T-cell (primary cell): ENCODE measurements around the gene OCA2. TPM values are rescaled to one million over a fixed set of nuclear protein-coding genes. Genes with fewer than 3 reads are reported as not detected.

ENCODE experiments used
- ATAC-seq, 4 experiments: fragments of 200-7000 bp in 3 of 4; fragments of 150-1000 bp in 1 of 4; cut with Tn5 transposase; replicated peaks in 1 of 4; 1 replicate in 3 of 4; 2 replicates in 1 of 4; pipeline ENCODE4 v1.10.0; 2021; ENCODE audit warnings: moderate library complexity in 3 of 4, mild to moderate bottlenecking in 2 of 4, moderate number of reproducible peaks in 1 of 4
- CTCF ChIA-PET, 2 donors: fragments of 300-600 bp; sonication (Branson Sonifier 250); formaldehyde crosslinking; loops; one replicate each; lab custom pipeline; 2022; ENCODE audit warnings: antibody characterized with exemption in 2 of 2; lab: Charles Lee
- POLR2A ChIA-PET, 2 donors: fragments of 300-600 bp; sonication (Branson Sonifier 250); formaldehyde crosslinking; loops; one replicate each; lab custom pipeline; 2022; ENCODE audit warnings: antibody characterized with exemption in 2 of 2; lab: Charles Lee
- DNase-seq, 35 experiments: peaks; one replicate each; pipeline versions ENCODE4 v3.0.0 to v3.0.0-alpha.2; 2013 to 2023
- H3K27ac ChIP-seq: one replicate; pipeline ENCODE4 v1.5.1; 2013; ENCODE audit warnings: low read length
- H3K27me3 ChIP-seq, 2 experiments: replicated peaks in 1 of 2; 1 replicate in 1 of 2; 2 replicates in 1 of 2; pipeline versions ENCODE4 v1.6.1 to v1.7.0; 2013; ENCODE audit warnings: low read length in 1 of 2, mixed read lengths in 1 of 2; ENCODE audit not compliant: control insufficient read depth in 2 of 2, insufficient read depth in 2 of 2; ENCODE audit errors: extremely low read depth in 1 of 2
- H3K36me3 ChIP-seq, 2 donors: 1 replicate in 1 of 2; 2 replicates in 1 of 2; pipeline versions ENCODE4 v1.6.1 to v1.7.0; 2013; ENCODE audit warnings: low read length in 1 of 2; ENCODE audit not compliant: control insufficient read depth in 2 of 2, insufficient read depth in 1 of 2; ENCODE audit errors: extremely low read depth in 1 of 2
- H3K4me1 ChIP-seq, 2 experiments: 1 replicate in 1 of 2; 2 replicates in 1 of 2; pipeline versions ENCODE4 v1.6.1 to v1.7.0; 2013; ENCODE audit warnings: low read length in 2 of 2, mixed read lengths in 1 of 2; ENCODE audit not compliant: insufficient read depth in 2 of 2, control insufficient read depth in 1 of 2; ENCODE audit errors: extremely low read depth in 1 of 2
- H3K4me3 ChIP-seq, 2 donors: 1 replicate in 1 of 2; 2 replicates in 1 of 2; pipeline versions ENCODE4 v1.5.1 to v1.7.0; 2013; ENCODE audit warnings: mild to moderate bottlenecking in 2 of 2, low read length in 1 of 2, moderate library complexity in 1 of 2; ENCODE audit not compliant: control insufficient read depth in 1 of 2; ENCODE audit errors: extremely low read depth in 1 of 2
- H3K9me3 ChIP-seq: 2 replicates; pipeline ENCODE4 v1.7.0; 2013
- H3K27ac Mint-ChIP-seq, 2 donors: one replicate each; pipeline ENCODE4 v1.8.0; 2020 to 2021; ENCODE audit warnings: mild to moderate bottlenecking in 2 of 2, mixed read lengths in 2 of 2
- H3K27me3 Mint-ChIP-seq, 2 donors: one replicate each; pipeline ENCODE4 v1.8.0; 2021 to 2022; ENCODE audit warnings: mixed read lengths in 2 of 2
- H3K36me3 Mint-ChIP-seq: one replicate; pipeline ENCODE4 v1.8.0; 2021; ENCODE audit warnings: mixed read lengths
- H3K4me1 Mint-ChIP-seq, 3 donors: one replicate each; pipeline ENCODE4 v1.8.0; 2020 to 2022; ENCODE audit warnings: mixed read lengths in 3 of 3, mild to moderate bottlenecking in 1 of 3
- H3K4me3 Mint-ChIP-seq, 3 donors: one replicate each; pipeline ENCODE4 v1.8.0; 2020 to 2022; ENCODE audit warnings: mild to moderate bottlenecking in 3 of 3, mixed read lengths in 3 of 3, moderate library complexity in 3 of 3
- H3K9me3 Mint-ChIP-seq, 3 donors: one replicate each; pipeline ENCODE4 v1.8.0; 2020 to 2022; ENCODE audit warnings: mixed read lengths in 3 of 3
- WGBS: methylation state at CpG from one replicate; pipeline ENCODE4 v1.1.5; 2013; ENCODE audit warnings: missing lambda C conversion rate; ENCODE audit not compliant: insufficient coverage; 5-methylcytosine and 5-hydroxymethylcytosine counted together
- total RNA-seq, 35 experiments: library from RNA in 6 of 35; stranded (reverse) in 6 of 35; fragments of 120-200 nt in 1 of 35; gene quantifications; one replicate each; pipeline versions ENCODE4 v1.2.1 to v1.2.4 and lab custom pipeline; 2013 to 2026

OCA2 gene
- total RNA-seq, 5 donors from 2014 or later (not counting 1 experiment from before 2014, with no cell fraction given) = 0.19 to 0.67 TPM; not detected in 3

DNA sequence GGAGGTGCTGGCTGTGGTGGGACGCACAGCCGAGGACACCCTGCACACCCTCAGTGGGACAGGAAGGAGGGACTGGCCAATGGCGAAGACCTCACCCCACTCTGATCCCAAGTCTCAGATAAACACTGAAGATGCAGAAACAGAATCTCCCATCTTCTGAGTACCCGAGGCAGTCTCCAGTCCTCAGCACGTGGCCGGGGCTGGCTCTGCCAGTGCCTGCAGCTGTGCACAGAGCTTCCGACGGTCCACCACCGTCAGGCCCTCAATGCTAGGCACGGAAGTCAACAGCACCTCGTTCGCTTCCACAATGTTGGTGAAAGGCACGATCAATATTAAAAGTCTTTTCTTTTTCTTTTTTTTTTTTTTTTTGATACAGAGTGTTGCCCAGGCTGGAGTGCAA is 16.8 kb upstream of the OCA2 start:
- H3K27me3 Mint-ChIP-seq = no peaks in the 10 kb centered on the region
- ChIA-PET POLR2A (no interaction called here), CTCF (no interaction called here)
- ATAC-seq (no peak), DNase-seq (no peak)
- no peaks in the 10 kb centered on the region for H3K27me3 ChIP-seq
- no peak overlapping the region for H3K4me3 Mint-ChIP-seq
- no peaks in the 10 kb centered on the region for H3K9me3 Mint-ChIP-seq
- H3K27ac Mint-ChIP-seq = no peak overlapping the region
- no peak overlapping the region for H3K4me3 ChIP-seq
- H3K4me1 ChIP-seq = no peaks in the 10 kb centered on the region
- H3K4me1 Mint-ChIP-seq = no peaks in the 10 kb centered on the region
- H3K9me3 ChIP-seq = no peaks in the 10 kb centered on the region
- peaks cover 56% of the 10 kb centered on the region for H3K36me3 Mint-ChIP-seq
- 87% methylated on average over 11 of the region's 13 CpGs for WGBS
- H3K27ac ChIP-seq = no peak overlapping the region
- H3K36me3 ChIP-seq = peaks cover 21 to 54% of the 10 kb centered on the region in 2 donors

DNA sequence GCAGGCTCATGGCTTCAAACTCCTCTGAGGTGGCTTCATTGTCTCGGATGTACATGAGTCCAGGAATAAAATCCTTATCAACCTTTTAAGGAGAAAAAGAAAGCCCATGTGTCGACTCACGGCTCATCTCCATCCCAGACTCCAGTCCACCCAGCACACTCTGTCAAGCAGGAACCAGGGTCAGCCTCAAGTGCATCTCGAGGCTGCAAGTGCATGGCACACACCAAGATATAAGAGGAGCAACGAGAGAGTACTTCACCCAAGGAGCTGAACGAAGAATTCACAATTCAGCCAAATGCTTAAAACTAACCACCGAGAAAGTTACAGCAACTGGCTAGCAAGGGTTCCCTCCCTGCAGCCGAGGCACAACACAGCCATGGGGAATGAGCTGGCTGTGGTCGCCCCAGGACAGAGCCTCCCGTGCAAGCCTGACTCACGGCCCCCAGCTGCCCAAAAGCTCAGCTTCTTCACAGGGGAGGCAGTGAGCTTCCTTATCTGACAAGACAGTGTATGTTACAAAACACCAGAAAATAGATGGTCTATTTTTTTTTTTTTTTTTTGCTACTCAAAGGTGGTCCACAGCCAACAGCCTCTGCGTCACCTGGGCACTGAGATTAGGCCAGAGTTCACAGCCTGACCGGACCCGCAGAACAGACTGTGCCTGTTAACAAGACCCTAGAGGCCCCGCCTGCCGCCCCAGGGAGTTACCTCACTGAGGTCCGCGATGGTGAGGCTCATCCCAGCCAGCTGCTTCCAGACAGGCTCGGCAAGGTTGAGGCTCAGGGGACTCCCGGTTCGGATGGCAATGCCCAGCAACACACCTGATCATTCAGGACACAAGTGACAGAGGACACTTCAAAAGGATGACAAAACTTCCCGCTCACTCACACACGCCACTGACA is 15.9 kb upstream of the OCA2 start:
- Histone ChIP-seq H3K27ac (no peak overlapping the region), H3K4me1 (no peaks in the 10 kb centered on the region), H3K27me3 (no peaks in the 10 kb centered on the region), H3K4me3 (no peak overlapping the region), H3K9me3 (no peaks in the 10 kb centered on the region), H3K36me3 (peaks cover 21 to 48% of the 10 kb centered on the region in 2 donors)
- Mint-ChIP-seq H3K4me3 (no peak overlapping the region), H3K9me3 (no peaks in the 10 kb centered on the region), H3K27ac (no peak overlapping the region), H3K4me1 (no peaks in the 10 kb centered on the region), H3K36me3 (peaks cover 48% of the 10 kb centered on the region), H3K27me3 (no peaks in the 10 kb centered on the region)
- ATAC-seq (no peak), DNase-seq (no peak)
- ChIA-PET POLR2A (no interaction called here), CTCF (interaction anchor here in 1 of 2 donors (0.6 kb wide), 1 partner anchor 148 kb away, joined by 3 read pairs; no protein-coding TSS in a partner anchor)
- 94% methylated on average over 19 of the region's 23 CpGs for WGBS

DNA sequence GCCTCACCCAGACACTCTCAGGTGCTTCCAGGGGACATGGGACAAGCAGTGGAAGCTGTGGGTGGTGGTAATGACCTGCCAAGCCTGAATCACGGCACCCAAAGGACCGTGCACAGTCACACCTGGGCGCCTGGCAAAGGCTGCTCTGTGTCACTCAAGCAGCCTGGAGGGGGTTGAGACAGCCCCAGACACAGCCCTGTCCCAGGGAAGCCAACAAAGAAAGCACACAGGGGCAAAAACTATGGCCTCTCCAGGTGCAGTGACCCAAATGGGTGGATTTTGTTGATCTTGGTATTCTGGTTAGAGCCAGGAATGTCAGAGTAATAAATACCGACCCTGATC is 15.0 kb upstream of the OCA2 start:
- Mint-ChIP-seq H3K36me3 (peaks cover 48% of the 10 kb centered on the region), H3K4me1 (no peaks in the 10 kb centered on the region), H3K27me3 (no peaks in the 10 kb centered on the region), H3K9me3 (no peaks in the 10 kb centered on the region), H3K4me3 (no peak overlapping the region), H3K27ac (no peak overlapping the region)
- ATAC-seq (no peak), DNase-seq (no peak)
- peaks cover 21 to 45% of the 10 kb centered on the region in 2 donors for H3K36me3 ChIP-seq
- no peaks in the 10 kb centered on the region for H3K27me3 ChIP-seq
- H3K27ac ChIP-seq = no peak overlapping the region
- H3K4me1 ChIP-seq = no peaks in the 10 kb centered on the region
- 91% methylated on average over 3 of the region's 4 CpGs for WGBS
- CTCF ChIA-PET = no interaction called here
- no peaks in the 10 kb centered on the region for H3K9me3 ChIP-seq
- POLR2A ChIA-PET = no interaction called here
- H3K4me3 ChIP-seq = no peak overlapping the region

DNA sequence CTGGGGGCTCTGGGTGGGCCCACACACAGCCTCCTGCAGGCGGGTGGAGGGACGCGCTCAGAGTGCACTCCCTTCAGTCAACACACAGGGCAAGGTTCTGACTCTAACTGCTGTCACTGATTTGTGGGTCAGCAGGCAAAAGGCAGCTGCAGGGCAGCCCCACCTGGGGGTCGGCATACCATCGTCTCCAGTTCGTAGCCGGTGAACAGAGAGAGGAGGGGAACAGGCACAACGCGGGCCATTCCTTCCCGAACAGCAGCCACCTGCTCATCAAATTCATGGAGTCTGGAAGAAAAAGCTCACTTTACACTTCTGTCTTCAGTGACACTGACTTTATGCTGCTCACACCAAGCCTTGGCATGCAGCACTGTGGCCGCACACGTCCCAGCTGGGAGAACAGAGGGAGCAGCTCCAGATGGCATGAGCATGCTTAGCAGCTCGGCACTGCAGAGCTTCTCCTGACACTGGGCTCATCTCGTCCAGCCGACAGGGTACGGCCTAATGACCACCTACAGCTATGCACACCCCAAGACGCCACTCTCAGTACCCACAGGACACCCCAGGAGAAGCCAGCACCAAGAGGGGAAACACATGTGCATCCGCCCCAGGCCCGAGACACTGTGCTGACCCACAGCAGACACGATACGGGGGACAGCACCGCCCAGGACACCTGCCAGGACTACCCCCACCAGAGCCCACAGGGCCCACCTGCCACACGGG is 14.4 kb upstream of the OCA2 start:
- Histone ChIP-seq H3K36me3 (peaks cover 21 to 45% of the 10 kb centered on the region in 2 donors), H3K4me1 (no peaks in the 10 kb centered on the region), H3K27me3 (no peaks in the 10 kb centered on the region), H3K4me3 (no peak overlapping the region), H3K9me3 (no peaks in the 10 kb centered on the region), H3K27ac (no peak overlapping the region)
- ChIA-PET POLR2A (no interaction called here), CTCF (no interaction called here)
- peaks cover 48% of the 10 kb centered on the region for H3K36me3 Mint-ChIP-seq
- no peaks in the 10 kb centered on the region for H3K27me3 Mint-ChIP-seq
- no peak overlapping the region for H3K4me3 Mint-ChIP-seq
- no peaks in the 10 kb centered on the region for H3K4me1 Mint-ChIP-seq
- H3K27ac Mint-ChIP-seq = no peak overlapping the region
- no peaks in the 10 kb centered on the region for H3K9me3 Mint-ChIP-seq
- WGBS = 97% methylated on average over 13 of the region's 23 CpGs
- DNase-seq (no peak), ATAC-seq (no peak)

DNA sequence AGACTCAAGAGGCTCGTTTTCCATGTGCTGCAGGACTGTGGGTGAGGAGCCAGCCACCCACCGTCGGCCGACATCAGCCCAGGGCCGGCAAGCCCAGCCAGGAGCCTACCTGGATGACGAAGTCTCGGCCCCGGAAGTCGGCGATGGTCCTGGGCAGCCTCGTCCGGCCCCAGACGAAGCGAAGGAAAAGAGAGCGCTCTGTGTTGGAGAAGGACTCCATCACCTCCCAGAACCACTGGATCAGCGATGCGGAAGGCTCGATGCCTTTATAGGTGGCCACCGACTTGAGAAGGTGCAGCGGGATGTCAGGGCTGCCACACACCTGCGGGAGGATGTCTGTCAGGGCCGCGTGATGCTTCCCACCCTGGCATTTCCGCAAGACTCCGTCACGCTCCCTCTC is 13.8 kb upstream of the OCA2 start:
- no peak for DNase-seq
- Histone ChIP-seq H3K27me3 (no peaks in the 10 kb centered on the region), H3K4me1 (peaks cover 0 to under 1% of the 10 kb centered on the region in 2 experiments), H3K27ac (no peak overlapping the region), H3K9me3 (no peaks in the 10 kb centered on the region), H3K4me3 (no peak overlapping the region), H3K36me3 (peaks cover 21 to 44% of the 10 kb centered on the region in 2 donors)
- H3K4me1 Mint-ChIP-seq = peaks cover 0 to 1% (median 1%) of the 10 kb centered on the region in 3 donors
- no peak overlapping the region for H3K4me3 Mint-ChIP-seq
- peaks cover 48% of the 10 kb centered on the region for H3K36me3 Mint-ChIP-seq
- H3K9me3 Mint-ChIP-seq = no peaks in the 10 kb centered on the region
- ATAC-seq = no peak
- no peak overlapping the region for H3K27ac Mint-ChIP-seq
- no peaks in the 10 kb centered on the region for H3K27me3 Mint-ChIP-seq
- CTCF ChIA-PET = no interaction called here
- 99% methylated on average over 8 of the region's 26 CpGs for WGBS
- POLR2A ChIA-PET = no interaction called here

GRCh38 chr15:28112101-28112760 is 13.1 kb upstream of the OCA2 start:
- peaks cover 0 to 5% of the 10 kb centered on the region in 2 experiments for H3K4me1 ChIP-seq
- Mint-ChIP-seq H3K36me3 (peaks cover 43% of the 10 kb centered on the region), H3K4me1 (peaks cover 0 to 6% (median 5%) of the 10 kb centered on the region in 3 donors), H3K4me3 (no peak overlapping the region), H3K27ac (no peak overlapping the region), H3K27me3 (peaks cover 0 to under 1% of the 10 kb centered on the region in 2 donors), H3K9me3 (no peaks in the 10 kb centered on the region)
- DNase-seq (no peak), ATAC-seq (no peak)
- ChIA-PET POLR2A (no interaction called here), CTCF (no interaction called here)
- no peak overlapping the region for H3K27ac ChIP-seq
- WGBS = 96% methylated on average over 19 of the region's 20 CpGs
- peaks cover 21 to 42% of the 10 kb centered on the region in 2 donors for H3K36me3 ChIP-seq
- no peak overlapping the region for H3K4me3 ChIP-seq
- no peaks in the 10 kb centered on the region for H3K9me3 ChIP-seq
- peaks cover 0 to 2% of the 10 kb centered on the region in 2 experiments for H3K27me3 ChIP-seq
